HepG2 (cell line): Measurements from ENCODE around the gene RRP9. TPM values are rescaled to one million over a fixed set of nuclear protein-coding genes. Genes with fewer than 3 reads are reported as not detected.

Experiments
- ATF2 ChIP-seq: sonication (generic); formaldehyde crosslinking; IDR thresholded peaks from 2 replicates; pipeline ENCODE4 v1.4.0; 2020; ENCODE audit warnings: missing genetic modification reagents
- BHLHE40 ChIP-seq: IDR thresholded peaks from 2 replicates; pipeline ENCODE4 v1.6.1; 2011; ENCODE audit warnings: low read length, improper control_type of control experiment
- BRCA1 ChIP-seq: sonication (generic); formaldehyde crosslinking; IDR thresholded peaks from 2 replicates; pipeline ENCODE4 v1.4.0; 2020; ENCODE audit warnings: missing genetic modification reagents
- CHD2 ChIP-seq: IDR thresholded peaks from 2 replicates; pipeline ENCODE4 v1.6.1; 2011; ENCODE audit warnings: low read depth, low read length, improper control_type of control experiment
- ETV5 ChIP-seq: IDR thresholded peaks from 2 replicates; pipeline ENCODE4 v1.6.1; 2018; ENCODE audit warnings: missing biosample characterization, missing genetic modification reagents, inconsistent platforms, borderline replicate concordance
- GATA4 ChIP-seq: sonication (generic); IDR thresholded peaks from 2 replicates; pipeline ENCODE4 v1.6.1; 2016; ENCODE audit warnings: antibody characterized with exemption, low read depth, borderline replicate concordance
- GATAD2A ChIP-seq: IDR thresholded peaks from 2 replicates; pipeline ENCODE4 v1.6.1; 2016
- MLLT10 ChIP-seq: sonication (generic); formaldehyde crosslinking; IDR thresholded peaks from 2 replicates; pipeline ENCODE4 v1.4.0; 2020; ENCODE audit warnings: missing genetic modification reagents
- MTF1 ChIP-seq: sonication (generic); formaldehyde crosslinking; IDR thresholded peaks from 2 replicates; pipeline ENCODE4 v1.5.0; 2020; ENCODE audit warnings: missing genetic modification reagents
- NAIF1 ChIP-seq: sonication (generic); formaldehyde crosslinking; IDR thresholded peaks from 2 replicates; pipeline ENCODE4 v1.5.0; 2020; ENCODE audit warnings: mild to moderate bottlenecking, missing genetic modification reagents, borderline replicate concordance
- RBAK ChIP-seq: sonication (generic); formaldehyde crosslinking; IDR thresholded peaks from 2 replicates; pipeline ENCODE4 v1.5.1; 2020; ENCODE audit warnings: mild to moderate bottlenecking, missing genetic modification reagents
- RBM22 ChIP-seq: fragments of 200-400 bp; formaldehyde crosslinking; optimal IDR thresholded peaks from 2 replicates; pipeline ENCODE3; 2017; ENCODE audit warnings: mild to moderate bottlenecking, low read length, moderate library complexity
- TBL1XR1 ChIP-seq: fragments of 150-350 bp; IDR thresholded peaks from 2 replicates; pipeline ENCODE4 v1.6.1; 2014; ENCODE audit warnings: borderline replicate concordance, low read length; ENCODE audit not compliant: partially characterized antibody
- TEAD2 ChIP-seq: sonication (generic); formaldehyde crosslinking; IDR thresholded peaks from 2 replicates; pipeline ENCODE4 v1.9.0; 2021; ENCODE audit warnings: missing genetic modification reagents
- THAP11 ChIP-seq: IDR thresholded peaks from 2 replicates; pipeline ENCODE4 v1.6.1; 2016; ENCODE audit warnings: missing biosample characterization, missing genetic modification reagents
- THAP9 ChIP-seq: sonication (generic); formaldehyde crosslinking; IDR thresholded peaks from 2 replicates; pipeline ENCODE4; 2020; ENCODE audit warnings: missing genetic modification reagents, mild to moderate bottlenecking, borderline replicate concordance
- ZNF253 ChIP-seq: sonication (generic); formaldehyde crosslinking; IDR thresholded peaks from 2 replicates; pipeline ENCODE4 v1.8.0; 2022; ENCODE audit warnings: mild to moderate bottlenecking, missing genetic modification reagents, borderline replicate concordance
- ZNF296 ChIP-seq: sonication (generic); formaldehyde crosslinking; conservative IDR thresholded peaks from 2 replicates; pipeline ENCODE4 v1.5.0; 2020; ENCODE audit warnings: mild to moderate bottlenecking, missing genetic modification reagents
- ZNF335 ChIP-seq: sonication (generic); formaldehyde crosslinking; IDR thresholded peaks from 2 replicates; pipeline ENCODE4 v1.4.0; 2020; ENCODE audit warnings: missing genetic modification reagents
- ZNF589 ChIP-seq: sonication (generic); formaldehyde crosslinking; conservative IDR thresholded peaks from 2 replicates; pipeline ENCODE4 v1.8.0; 2022; ENCODE audit warnings: mild to moderate bottlenecking, moderate library complexity, missing genetic modification reagents
- ZNF724P ChIP-seq: sonication (generic); formaldehyde crosslinking; IDR thresholded peaks from 2 replicates; pipeline ENCODE4 v1.8.0; 2022; ENCODE audit warnings: missing genetic modification reagents, borderline replicate concordance
- polyA plus RNA-seq, 8 experiments: library from polyadenylated mRNA; depleted of rRNA in 3 of 8; stranded (reverse) in 7 of 8; unstranded in 1 of 8; fragments of >200 nt; fragmentation: Illumina TruSeq in 4 of 8; extraction: Trizol in 4 of 8; gene quantifications; 2 replicates each; pipeline versions ENCODE4 v1.2.1 to v1.2.3, GENCODE V29; 2011 to 2016; ENCODE audit warnings: low read depth in 4 of 8, missing spikeins in 1 of 8, mixed read lengths in 1 of 8; ENCODE audit not compliant: insufficient read depth in 1 of 8
- total RNA-seq, 5 experiments: library from RNA; depleted of rRNA; stranded (reverse); fragments of >200 nt; fragmentation: Illumina TruSeq; extraction: Trizol; gene quantifications; 2 replicates each; pipeline ENCODE4 v1.2.3, GENCODE V29; 2016; ENCODE audit warnings: low read depth in 1 of 5
- TF ChIP-seq, protein P1 (sequence below): IDR thresholded peaks from 2 replicates; pipeline ENCODE4 v1.6.1; 2016
- TF ChIP-seq, protein P2 (sequence below): sonication (generic); formaldehyde crosslinking; IDR thresholded peaks from 2 replicates; pipeline ENCODE4 v1.8.0; 2022; ENCODE audit warnings: mild to moderate bottlenecking, missing genetic modification reagents, borderline replicate concordance

Gene RRP9
- total and polyA plus RNA-seq, 2 of the 13 experiments (the other 11 are each of a cell fraction or from before 2014, with no cell fraction given) = 14.8 to 44.0 TPM

DNA sequence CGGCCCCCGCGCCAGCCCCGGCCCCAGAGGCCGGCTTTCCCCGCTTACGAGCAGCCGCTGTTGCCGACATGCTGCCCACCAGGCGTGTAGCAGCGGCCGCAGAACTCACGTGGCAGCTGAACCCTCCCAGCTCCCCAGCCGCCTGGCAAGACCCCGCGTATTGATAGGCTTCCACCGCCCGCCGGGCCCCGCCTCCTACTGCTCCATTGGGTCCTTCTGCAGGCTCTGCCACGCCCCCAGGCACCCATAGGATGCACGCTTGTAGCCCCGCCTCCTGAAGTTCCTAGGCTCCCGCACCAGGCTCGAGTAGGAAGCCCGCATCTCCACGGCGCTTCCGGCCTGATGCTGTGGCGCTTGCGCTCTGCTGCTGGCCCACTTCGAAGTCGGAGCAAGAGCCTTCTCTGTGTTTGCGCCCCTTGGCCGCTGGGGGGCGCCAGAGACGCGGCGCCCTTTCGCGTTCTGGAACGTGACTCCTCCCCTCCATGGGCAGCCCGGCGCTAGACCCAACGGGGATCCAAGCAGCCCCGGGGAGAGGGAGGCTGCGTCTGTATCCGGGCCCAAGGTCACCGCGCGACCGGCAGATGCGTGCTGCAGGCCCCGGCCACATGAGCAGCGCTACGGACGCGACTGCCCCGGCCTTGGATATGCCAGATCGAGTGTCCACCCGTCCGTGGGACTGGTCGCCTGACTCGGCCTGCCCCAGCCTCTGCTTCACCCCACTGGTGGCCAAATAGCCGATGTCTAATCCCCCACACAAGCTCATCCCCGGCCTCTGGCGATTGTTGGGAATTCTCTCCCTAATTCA lies at the start of gene RRP9, which contains the start of gene PARP3 (continued):
- no peak for TF ChIP-seq TEAD2 (CRISPR knock-in tag)
- no peak for TF ChIP-seq MLLT10 (CRISPR knock-in tag)
- TF ChIP-seq, protein P1, sequence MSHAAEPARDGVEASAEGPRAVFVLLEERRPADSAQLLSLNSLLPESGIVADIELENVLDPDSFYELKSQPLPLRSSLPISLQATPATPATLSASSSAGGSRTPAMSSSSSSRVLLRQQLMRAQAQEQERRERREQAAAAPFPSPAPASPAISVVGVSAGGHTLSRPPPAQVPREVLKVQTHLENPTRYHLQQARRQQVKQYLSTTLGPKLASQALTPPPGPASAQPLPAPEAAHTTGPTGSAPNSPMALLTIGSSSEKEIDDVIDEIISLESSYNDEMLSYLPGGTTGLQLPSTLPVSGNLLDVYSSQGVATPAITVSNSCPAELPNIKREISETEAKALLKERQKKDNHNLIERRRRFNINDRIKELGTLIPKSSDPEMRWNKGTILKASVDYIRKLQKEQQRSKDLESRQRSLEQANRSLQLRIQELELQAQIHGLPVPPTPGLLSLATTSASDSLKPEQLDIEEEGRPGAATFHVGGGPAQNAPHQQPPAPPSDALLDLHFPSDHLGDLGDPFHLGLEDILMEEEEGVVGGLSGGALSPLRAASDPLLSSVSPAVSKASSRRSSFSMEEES (CRISPR knock-in tag) = peak; percentile 80
- TF ChIP-seq BHLHE40 = peak; percentile 86
- peak; percentile 86 for TF ChIP-seq THAP11 (CRISPR knock-in tag)
- no peak for TF ChIP-seq RBM22
- peak; percentile 50; the same call in 1 of the 2 replicates for TF ChIP-seq ATF2 (CRISPR knock-in tag)
- TF ChIP-seq ZNF589 = no peak
- TF ChIP-seq CHD2 = peak; percentile 46; the same call in 1 of the 2 replicates
- 0 out of 2 replicates have a peak, but pooled peaks have one; percentile 41 for TF ChIP-seq GATA4
- peak; percentile 55; the same call in 1 of the 2 replicates for TF ChIP-seq ZNF335 (CRISPR knock-in tag)
- TF ChIP-seq ZNF296 (CRISPR knock-in tag) = no peak
- TF ChIP-seq MTF1 (CRISPR knock-in tag) = no peak
- TF ChIP-seq, protein P2, sequence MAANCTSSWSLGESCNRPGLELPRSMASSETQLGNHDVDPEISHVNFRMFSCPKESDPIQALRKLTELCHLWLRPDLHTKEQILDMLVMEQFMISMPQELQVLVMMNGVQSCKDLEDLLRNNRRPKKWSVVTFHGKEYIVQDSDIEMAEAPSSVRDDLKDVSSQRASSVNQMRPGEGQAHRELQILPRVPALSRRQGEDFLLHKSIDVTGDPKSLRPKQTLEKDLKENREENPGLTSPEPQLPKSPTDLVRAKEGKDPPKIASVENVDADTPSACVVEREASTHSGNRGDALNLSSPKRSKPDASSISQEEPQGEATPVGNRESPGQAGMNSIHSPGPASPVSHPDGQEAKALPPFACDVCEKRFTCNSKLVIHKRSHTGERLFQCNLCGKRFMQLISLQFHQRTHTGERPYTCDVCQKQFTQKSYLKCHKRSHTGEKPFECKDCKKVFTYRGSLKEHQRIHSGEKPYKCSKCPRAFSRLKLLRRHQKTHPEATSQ (CRISPR knock-in tag) = no peak
- peak; percentile 91 for TF ChIP-seq ETV5 (CRISPR knock-in tag)
- TF ChIP-seq ZNF253 (CRISPR knock-in tag) = 0 out of 2 replicates have a peak, but pooled peaks have one; percentile 36
- peak; percentile 80; the same call in 1 of the 2 replicates for TF ChIP-seq ZNF724P (CRISPR knock-in tag)
- peak; percentile 61; the same call in 1 of the 2 replicates for TF ChIP-seq NAIF1 (CRISPR knock-in tag)
- no peak; the same call in 1 of the 2 replicates for TF ChIP-seq BRCA1 (CRISPR knock-in tag)
- TF ChIP-seq TBL1XR1 = no peak
- TF ChIP-seq THAP9 (CRISPR knock-in tag) = no peak; the same call in 1 of the 2 replicates
- no peak for TF ChIP-seq RBAK (CRISPR knock-in tag)
- TF ChIP-seq GATAD2A (CRISPR knock-in tag) = peak; percentile 78
